ENCODE results near the gene ARFGEF2.

GRCh38 chr20:48990467-48990866, 69.0 kb downstream of the ARFGEF2 start:
- TF ChIP-seq CTCF (conservative IDR thresholded peaks at IDR 0.05; ENCODE audit: low read length) (no peak), EZH2phosphoT487 (IDR thresholded peaks at IDR 0.05; ENCODE audit: borderline replicate concordance) (no peak)

Measured in Loucy (cell line).